HG03039 (cell line): Measurements from ENCODE around the gene FAM217A.
"Not testable (repeated sequence)": the region's sequence is repeated elsewhere in the genome, so short reads cannot be mapped to it uniquely, and the experiment has no call there.

Source experiments
- ATAC-seq: cut with Tn5 transposase; IDR thresholded peaks from one replicate; pipeline ENCODE4 v1.9.1; 2021; ENCODE audit warnings: mild to moderate bottlenecking, moderate library complexity; ENCODE audit not compliant: unreplicated experiment

Gene FAM217A

GRCh38 chr6:4078691-4079471 lies at the start of gene FAM217A:
FAM217A (minus strand) TSS chr6:4079137; CDS start chr6:4077414, 1,723 bp downstream.
- no peak for ATAC-seq

GRCh38 chr6:4128072-4128471 lies 49.1 kb upstream of the FAM217A start:
- no peak for ATAC-seq

- ATAC-seq: no peak
Observed at GRCh38 chr6:4125933-4126864, 47.3 kb upstream of the FAM217A start.

- ATAC-seq: no peak
Observed at GRCh38 chr6:4125500-4125899, 46.6 kb upstream of the FAM217A start.

- ATAC-seq: no peak
Observed at GRCh38 chr6:4124351-4124750, 45.4 kb upstream of the FAM217A start.

GRCh38 chr6:4115741-4116140 lies 36.8 kb upstream of the FAM217A start:
- ATAC-seq: no peak

- ATAC-seq: no peak
Observed at GRCh38 chr6:4114123-4114522, 35.2 kb upstream of the FAM217A start.

- no peak for ATAC-seq
Observed at GRCh38 chr6:4113649-4114048, 34.7 kb upstream of the FAM217A start.

GRCh38 chr6:4112366-4112765 lies 33.4 kb upstream of the FAM217A start:
- no peak for ATAC-seq

- ATAC-seq: not testable (repeated sequence)
Observed at GRCh38 chr6:4109363-4109815, 30.5 kb upstream of the FAM217A start.

- ATAC-seq: no peak
Observed at GRCh38 chr6:4108561-4109093, 29.7 kb upstream of the FAM217A start.

GRCh38 chr6:4107873-4108272 lies 28.9 kb upstream of the FAM217A start:
- ATAC-seq: no peak

- ATAC-seq: no peak
Observed at GRCh38 chr6:4105980-4106536, 27.1 kb upstream of the FAM217A start.

GRCh38 chr6:4103929-4104328 lies 25.0 kb upstream of the FAM217A start:
- ATAC-seq: no peak

GRCh38 chr6:4102687-4103244 lies 23.8 kb upstream of the FAM217A start:
- no peak for ATAC-seq

- ATAC-seq: no peak
Observed at GRCh38 chr6:4101298-4101697, 22.4 kb upstream of the FAM217A start.

GRCh38 chr6:4100655-4101054 lies 21.7 kb upstream of the FAM217A start:
- ATAC-seq: no peak

GRCh38 chr6:4093288-4093687 lies 14.4 kb upstream of the FAM217A start:
- no peak for ATAC-seq

GRCh38 chr6:4091941-4092340 lies 13.0 kb upstream of the FAM217A start:
- ATAC-seq: no peak

- ATAC-seq: not testable (repeated sequence)
Observed at GRCh38 chr6:4090043-4090442, 11.1 kb upstream of the FAM217A start.

- ATAC-seq: no peak
Observed at GRCh38 chr6:4088704-4089103, 9.8 kb upstream of the FAM217A start.
